HG03064 (cell line): ENCODE results near the gene HLA-C.
"Not testable (repeated sequence)": the region's sequence is repeated elsewhere in the genome, so short reads cannot be mapped to it uniquely, and the experiment has no call there.

Experiments used
- ATAC-seq: cut with Tn5 transposase; IDR thresholded peaks from one replicate; pipeline ENCODE4 v1.9.1; 2021; ENCODE audit warnings: low read depth; ENCODE audit not compliant: unreplicated experiment

Gene HLA-C

DNA sequence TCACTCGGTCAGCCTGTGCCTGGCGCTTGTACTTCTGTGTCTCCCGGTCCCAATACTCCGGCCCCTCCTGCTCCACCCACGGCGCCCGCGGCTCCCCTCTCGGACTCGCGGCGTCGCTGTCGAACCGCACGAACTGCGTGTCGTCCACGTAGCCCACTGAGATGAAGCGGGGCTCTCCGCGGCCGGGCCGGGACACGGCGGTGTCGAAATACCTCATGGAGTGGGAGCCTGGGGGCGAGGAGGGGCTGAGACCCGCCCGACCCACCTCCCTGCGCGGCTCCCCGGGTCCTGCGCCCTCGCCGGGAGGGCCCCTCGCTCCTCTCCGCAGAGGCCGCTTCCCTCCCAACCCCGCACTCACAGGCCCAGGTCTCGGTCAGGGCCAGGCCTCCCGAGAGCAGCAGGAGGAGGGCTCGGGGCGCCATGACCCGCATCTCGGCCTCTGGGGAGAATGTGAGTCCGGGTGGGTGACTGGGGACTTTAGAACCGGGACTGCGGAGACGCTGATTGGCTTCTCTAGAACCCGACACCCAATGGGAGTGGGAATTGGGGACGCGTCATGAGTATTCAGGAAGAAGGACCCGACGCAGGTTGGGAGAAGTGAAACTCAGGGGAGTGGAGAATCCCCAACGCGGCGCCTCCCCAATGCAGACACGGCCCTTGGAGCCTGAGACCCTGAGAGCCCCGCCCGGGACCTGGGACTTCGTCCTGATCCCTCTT lies at the start of gene HLA-C:
HLA-C (minus strand) TSS at position 452 of the 717 bp plus-strand sequence; CDS start at position 431, 21 bp downstream.
- ATAC-seq = peak; percentile 45

DNA sequence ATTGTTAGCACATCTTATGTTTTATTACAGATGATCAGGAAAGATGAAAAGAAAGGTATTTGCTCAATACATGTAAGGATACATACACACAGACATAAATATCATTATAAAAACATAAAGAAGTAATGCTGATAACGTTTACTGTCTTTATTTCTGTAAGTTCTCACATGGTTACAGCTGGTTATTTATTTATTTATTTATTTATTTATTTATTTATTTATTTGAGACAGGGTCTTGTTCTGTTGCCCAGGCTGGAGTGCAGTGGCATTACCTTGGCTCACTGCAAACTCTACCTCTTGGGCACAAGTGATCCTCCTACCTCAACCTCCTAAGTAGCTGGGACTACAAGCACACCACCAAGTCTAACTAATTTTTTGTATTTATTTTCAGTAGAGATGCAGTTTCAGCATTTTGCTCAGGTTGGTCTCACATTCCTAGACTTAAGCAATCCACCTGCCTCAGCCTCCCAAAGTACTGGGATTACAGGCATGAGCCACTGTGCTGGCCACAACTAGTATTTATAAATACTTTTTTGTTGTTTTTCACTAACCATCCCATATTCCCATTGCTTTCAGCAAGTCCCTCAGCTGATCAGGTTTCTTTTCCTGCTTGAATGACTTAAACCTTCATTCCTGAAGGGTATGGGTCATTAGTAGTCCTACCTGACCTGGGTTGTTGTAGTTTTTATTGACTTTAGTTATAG lies 49.3 kb upstream of the HLA-C start:
- no peak for ATAC-seq

DNA sequence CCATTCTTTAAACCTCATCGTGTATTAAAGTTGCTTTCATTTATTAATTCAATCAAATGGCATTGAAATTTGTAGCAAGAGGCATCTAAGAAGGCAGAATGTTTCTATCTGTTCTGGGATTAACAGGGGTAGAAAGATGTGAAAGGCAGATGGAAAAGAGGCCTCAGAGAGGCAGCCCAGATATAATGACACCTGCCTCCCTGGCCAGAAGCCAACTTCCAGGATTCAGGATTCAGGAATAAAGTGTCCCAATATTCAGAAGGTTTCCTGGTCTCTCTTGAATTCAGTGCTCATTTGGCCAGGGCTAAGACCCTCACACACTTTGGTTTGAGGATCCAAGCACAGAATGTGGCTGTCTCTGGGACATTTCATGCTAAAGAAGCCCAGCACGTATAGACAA lies 45.1 kb upstream of the HLA-C start:
- ATAC-seq = no peak

DNA sequence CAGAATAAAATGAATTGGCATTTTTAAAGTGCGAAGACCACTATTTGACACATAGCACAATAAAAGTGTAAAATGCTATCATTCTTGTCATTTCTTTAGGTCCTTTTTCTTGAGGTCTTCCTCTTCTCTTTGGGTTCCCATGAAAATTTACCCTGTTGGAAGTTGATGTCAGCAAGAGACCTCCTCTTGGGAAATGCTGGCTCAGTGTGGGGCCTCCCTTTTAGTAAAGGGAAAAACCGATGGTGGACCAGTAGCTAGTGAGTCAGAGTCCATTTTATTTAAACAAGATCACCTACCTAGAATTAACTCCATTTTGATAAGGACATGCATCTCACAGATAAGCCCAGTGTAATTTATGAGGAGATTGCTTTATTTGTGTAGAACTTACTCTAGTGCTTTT lies 37.7 kb upstream of the HLA-C start:
- ATAC-seq = no peak

DNA sequence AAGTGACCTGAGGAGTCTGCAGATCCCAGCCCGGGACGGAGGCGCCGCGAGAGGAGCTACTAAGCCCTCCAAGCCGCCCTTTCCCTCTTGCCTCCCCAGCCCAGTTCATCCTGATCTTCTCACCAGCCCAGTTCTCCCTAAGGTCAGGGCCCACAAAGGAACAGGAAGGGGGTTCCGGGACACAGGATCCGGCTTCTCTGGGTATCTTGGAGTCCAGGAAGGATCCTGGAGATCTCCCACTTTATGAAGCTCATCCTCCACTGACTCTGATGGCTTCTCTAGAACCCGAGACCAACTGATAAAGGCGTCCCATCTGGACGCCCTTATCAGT lies 36.9 kb upstream of the HLA-C start:
- no peak for ATAC-seq

DNA sequence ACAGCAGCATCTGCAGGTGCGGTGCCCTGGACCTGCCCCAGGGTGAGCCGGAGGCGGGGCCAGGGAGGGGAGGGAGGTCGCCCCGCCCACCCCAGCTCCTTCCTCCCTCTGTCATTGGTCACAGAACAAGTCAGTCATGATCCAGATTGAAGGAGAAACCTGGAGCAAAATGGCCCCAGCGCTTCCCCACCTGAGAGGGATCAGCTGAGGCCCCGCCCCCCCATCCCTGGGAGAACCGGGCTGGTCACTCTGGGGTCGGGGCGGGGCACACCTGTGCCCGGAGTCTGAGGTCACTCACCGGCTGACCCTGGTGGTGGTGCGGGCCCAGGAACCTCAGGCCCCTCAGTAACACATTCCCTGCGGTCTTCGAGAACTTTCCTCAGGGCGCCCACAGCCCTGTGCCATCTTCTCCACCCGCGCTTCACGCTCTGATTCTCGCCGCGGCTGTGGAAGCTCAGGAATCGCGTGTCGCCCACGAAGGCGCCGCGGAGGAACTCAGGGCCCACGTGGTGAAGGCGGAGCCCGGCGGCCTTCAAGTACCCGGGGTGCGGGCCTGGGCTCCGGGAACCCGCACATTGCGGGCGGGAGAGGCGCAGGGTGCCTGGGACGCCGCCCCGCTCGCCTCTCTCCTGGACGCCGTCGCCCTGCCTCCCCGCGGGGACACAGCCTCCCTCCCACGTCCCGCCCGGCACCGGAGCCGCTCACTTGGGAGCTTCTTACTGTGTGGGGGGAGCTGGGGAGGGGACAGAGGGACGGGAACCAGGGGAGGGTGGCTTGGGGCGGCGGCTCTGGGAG lies 36.4 kb upstream of the HLA-C start:
- no peak for ATAC-seq

DNA sequence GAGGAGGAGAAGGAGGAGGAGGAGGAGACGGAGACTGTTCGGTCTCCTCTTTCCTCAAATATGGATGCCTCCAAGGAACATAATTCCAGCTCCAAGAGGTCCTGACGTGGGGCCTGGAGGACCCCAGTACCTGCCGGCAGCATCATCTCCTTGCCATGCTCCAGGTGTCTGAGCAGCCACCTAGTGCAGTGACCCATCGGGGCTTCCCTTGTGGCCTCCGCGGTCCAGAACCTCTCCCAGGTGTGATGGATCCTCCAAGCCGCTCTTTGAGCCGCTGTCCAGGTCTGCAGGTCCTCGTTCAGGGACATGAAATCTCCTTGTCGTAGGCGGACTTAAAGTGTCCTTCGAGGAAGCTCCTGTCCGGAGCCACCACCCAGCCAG lies 35.8 kb upstream of the HLA-C start:
- ATAC-seq = no peak

DNA sequence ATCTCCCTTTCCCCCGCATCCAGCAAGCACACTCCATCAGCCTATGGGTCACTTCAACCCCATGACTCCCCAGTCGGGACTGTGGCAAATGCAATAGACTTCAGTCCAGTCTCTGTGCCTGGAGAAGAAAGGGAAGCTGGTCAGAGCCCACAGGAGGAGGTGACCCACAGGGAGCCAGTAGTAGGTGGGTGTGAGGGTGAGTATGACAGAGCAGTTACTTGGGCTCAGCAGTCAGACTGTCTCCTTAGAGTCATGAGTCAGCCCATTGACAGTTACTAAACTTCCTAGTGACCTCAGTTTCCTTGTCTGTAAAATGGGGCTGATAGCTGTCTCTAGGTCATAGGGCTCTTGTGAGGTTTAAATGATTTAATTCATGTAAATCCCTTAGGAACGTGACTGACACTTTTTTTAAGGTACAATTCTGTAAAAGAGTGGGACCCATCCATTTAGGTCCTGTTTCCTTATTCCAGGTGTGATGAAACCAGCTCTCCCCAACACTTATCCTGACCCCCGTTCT lies 33.9 kb upstream of the HLA-C start:
- ATAC-seq = no peak

DNA sequence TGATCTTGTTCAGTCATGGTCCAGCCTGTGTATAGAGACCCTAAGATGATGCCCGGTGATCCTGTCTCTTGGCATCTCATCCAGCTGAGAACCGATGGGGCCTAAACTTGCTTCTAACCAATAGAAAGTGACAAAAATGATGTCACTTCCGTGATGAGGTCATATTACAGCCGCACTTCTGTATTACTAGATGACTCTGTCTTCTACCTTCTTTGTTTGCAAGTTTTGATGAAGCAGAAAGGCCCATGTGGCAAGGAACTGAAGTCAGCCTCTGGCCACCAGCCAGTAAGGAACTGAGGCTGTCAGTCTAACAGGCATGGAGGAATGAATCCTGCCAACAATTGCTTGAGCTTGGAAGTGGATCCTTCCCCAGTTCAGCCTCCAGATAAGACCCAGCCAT lies 32.8 kb upstream of the HLA-C start:
- no peak for ATAC-seq

DNA sequence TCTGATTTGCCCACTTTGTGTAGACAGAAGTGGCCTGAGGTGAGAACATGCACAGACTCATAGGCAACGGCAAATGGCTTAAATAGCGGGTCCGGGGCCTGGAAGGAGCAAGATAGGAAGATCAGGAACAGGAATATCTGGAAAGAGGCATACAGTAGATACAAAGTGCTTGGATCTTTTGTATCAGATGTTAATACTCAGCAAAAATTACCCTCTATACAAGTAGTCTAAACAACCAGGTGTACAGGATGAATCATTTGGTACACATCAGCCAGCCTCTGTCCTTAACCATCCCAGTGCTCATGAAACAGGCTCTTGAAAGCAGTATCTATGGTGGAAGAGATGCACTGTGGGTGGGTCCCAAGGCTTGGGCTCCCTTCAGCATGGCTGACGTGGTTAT lies 28.9 kb upstream of the HLA-C start:
- ATAC-seq = no peak

DNA sequence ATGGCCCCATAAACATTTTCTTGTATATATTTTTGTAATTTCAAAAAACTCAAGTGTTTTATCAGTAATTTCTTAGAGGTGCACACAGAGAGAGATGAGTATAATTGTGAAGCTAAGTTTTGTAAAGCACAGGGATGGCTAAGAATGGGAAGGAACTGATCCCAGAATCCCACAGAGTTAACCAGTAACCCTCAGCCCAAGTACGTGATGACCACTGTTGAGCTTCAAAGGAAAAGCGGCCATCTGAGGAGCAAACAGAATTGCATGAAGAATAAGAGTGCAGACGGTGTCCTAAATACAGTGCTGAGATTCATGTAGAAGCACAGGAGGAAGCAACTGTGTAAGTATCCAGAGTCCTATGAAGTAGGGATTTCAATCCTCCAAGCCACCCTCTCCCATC lies 28.1 kb upstream of the HLA-C start:
- no peak for ATAC-seq

DNA sequence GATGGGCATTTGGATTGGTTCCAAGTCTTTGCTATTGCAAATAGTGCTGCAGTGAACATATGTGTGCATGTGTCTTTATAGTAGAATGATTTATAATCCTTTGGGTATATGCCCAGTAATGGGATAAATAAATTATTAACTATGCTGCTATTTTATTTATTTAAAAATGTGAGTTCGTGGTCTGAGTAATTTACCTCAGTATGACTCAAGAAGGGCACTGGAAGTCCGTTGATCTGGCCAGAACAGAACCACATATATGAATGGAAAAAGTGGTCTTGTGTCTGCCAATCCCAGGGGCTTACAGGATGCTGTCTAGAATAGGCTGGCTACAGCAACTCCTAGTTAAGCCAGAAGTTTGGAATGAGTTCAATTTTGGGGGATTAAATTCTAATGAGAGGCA lies 27.6 kb upstream of the HLA-C start:
- no peak for ATAC-seq

DNA sequence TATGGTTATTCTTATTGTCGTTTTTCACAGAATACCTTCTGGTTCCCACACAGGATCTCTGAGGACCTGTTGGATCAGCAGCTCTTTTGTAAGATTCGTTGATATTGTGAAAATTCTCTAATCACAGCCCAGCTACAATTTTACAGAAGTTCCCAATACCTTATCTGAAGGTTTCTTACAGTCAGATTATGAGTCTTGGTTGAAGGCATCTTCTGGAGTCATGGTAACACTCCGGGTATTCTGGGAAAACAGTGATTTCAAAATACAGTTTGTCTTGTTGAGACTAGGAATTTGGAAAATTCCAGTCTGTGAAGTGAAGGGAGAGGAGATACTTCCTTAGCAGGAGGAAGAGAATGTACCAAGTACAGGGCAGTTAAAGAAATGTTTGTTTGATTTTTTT lies 22.2 kb upstream of the HLA-C start:
- ATAC-seq = no peak

DNA sequence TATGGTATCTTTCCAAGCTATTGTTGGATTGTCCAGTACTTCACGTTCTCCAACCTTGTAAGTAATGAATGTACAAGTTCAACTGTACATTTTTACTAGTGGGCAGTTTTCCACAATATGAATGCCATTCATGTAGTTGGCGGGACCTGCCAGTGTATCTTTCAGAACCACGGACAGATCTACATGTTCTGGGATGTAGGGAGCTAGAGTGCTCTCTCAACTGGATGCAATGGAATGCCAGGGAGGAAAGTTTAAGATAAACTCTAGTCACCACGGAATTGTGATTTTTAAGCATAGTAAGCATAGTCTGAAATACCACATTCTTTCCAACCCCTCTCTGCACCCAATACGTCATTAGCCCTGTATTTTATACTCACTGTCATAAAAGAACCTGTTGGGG lies 21.5 kb upstream of the HLA-C start:
- no peak for ATAC-seq

DNA sequence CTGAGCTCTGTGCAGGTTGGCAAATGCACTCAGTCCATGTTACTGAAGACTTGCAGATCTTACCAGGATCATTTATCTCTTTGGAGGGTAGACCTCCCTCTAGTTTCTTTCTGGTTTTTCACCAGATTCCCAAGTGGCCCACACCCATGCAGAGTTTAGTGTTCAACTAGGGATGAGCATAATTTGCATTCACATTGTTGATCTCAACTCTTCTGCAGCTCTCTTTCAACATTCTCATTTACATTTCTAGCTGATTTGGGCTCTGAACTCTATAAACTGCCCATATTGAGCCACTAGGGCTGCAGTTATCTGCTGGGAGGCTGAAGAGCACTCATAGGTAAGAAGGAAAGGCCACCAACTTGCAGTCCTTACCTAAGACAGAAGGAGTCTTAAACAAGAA lies 17.9 kb upstream of the HLA-C start:
- ATAC-seq = no peak

DNA sequence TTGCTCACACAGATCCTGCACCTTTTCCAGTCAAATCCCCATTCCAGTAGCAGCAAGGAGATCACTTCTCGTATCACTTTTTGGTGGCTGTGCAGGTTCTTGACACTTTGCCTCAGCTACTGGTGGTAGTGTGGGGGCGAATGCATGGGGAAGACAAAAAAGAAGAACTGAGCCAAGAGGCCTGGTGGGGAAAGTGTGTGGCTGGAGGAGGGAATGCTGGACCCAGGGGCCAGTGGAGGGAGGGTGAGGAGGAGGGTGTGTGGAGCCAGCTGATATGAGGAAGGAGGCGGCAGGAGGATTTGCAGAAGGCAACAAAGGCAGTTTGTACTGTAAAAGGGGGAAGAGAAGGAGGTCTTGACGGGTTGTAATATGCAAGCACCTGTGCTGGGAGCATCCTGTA lies 15.7 kb upstream of the HLA-C start:
- ATAC-seq = no peak

DNA sequence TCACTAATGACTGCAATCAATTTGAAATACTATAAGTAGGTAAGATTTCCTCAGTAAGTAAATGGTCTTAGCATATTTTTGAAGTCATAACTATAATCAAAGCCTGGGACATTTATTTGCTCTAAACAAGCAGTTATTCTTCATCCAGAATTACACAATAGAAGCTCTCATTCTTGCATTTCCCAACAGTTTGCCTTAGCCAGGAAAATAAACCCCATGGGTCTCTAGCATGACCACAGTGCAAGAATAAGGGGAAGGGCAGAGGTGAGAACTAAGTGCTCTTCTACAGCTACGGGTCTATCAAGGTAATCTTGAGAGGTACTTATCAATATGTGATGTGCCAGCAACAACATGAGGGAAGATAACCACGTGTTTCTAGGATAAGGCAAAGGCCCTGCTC lies 14.1 kb upstream of the HLA-C start:
- ATAC-seq = no peak

DNA sequence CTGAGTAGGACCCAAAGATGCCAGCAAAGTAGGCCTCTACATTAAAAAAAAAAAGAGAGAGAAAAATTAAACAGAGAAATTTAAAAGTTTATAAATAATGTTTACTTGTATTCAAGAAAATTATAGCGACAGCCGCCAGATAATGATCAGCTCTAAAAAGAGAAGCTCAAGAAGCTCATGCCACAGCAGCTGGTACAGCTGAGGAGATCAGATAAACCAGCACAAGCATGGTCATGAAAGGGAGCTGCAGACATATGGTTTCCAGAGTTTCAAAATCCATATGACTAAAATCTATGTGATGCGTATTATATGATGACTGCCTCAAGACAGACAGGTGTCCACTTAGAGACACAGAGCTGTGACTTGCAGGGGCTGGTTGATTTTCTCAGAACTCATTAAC lies 13.6 kb upstream of the HLA-C start:
- ATAC-seq = no peak

DNA sequence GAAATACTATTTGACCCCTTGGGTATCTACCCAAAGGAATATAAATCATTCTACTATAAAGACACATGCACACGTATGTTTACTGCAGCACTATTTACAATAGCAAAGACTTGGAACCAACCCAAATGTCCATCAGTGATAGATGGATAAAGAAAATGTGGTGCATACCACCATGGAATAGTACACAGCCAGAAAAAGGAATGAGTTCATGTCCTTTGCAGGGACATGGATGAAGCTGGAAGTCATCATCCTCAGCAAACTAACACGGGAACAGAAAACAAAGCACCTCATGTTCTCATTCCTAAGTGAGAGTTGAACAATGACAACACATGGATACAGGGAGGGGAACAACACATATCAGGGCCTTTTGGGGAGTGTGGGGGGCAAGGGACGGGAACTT lies 7.8 kb upstream of the HLA-C start:
- ATAC-seq = not testable (repeated sequence)

DNA sequence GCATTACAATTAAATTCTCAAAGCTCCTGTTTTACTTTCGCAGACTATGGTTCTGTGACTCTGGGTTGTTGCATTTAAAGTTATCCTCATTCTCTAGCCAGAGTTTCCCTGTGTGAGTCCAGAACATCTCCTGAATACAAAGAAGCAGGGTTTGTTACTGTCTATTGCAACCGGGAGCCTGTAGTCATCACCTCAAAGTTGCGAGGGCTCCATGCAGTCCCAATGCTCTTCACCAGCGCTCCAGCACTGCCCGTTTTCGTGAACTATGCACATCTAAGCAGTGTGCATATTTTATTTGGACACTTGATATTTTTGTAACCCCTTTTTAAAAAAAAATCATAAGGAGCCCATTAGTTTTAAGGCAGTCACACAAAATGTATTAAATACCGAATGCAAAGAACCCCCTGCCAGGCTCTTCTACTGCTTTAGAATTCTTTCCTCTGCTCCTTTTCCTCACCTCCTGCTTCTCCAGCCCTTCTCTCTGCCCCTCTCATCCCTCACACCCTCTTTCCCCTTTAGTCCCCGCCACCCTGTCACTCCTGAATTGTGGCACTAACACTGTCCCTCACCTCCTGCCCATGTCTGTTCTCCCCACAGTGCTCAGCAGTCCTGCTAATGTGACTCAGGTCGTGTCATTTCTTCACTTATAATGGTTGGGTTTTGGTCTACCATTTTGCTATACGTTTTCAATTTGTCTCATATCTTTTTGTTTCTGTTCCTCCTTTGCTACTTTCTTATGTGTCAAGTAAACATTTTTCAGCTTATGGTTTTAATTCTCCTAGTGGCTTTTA lies 1.1 kb upstream of the HLA-C start:
- ATAC-seq = no peak

DNA sequence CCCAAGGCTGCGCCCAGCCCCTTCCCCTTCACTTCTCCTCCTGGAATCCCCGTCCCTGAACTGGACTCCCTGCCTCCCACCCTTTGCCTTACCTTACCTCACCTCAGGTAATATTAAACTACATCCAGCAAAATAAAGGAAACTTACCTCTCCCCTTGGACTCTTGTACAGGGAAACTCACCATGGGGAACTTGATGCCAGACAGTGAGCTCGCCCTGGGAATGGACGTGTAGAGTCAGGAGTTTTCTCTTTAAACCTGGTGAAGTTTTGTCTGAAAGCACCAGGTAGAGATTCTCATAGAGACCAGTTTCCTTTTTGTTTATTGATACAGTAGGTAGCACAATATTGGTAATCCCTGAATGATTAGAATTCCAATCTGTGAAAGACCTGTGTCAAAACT lies 544 bp upstream of the HLA-C start:
- peak; percentile 17 for ATAC-seq
